ENCODE data around the gene KLRB1.

Gene KLRB1

DNA sequence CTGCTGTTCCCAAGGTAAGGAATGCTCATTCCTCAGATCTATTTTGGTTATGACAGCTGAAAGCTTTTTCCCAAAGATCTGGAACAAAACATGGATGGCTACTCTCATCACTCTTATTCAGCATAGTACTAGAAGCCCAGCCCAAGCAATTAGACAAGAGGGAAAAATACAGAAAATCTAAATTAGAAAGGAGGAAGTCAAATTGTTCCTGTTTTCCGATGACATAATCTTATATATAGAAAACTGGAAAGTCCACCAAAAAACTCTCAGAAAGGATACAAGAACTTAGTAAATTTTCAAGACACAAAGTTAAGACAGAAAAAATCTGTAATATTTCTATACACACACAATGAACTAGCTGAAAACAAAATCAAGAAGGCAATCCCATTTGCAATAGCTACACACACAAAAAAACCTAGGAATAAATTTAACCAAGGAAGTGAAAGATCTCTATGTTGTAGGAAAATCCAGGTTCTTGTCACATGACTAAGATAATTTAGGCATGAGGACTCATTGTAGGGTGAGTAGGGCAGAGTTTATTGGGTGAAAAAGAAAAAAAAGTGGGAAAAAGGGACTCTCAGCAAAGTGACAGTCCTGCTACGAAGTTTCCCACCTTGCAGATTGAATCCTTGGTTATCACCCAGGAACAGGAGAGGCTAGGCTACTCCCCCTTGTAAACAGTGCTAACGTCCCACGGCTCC, 28.6 kb upstream of the KLRB1 start:
- TF ChIP-seq BACH2 (CRISPR knock-in tag; IDR thresholded peaks at IDR 0.05; ENCODE audit: borderline replicate concordance) (no peak), ZFP30 (CRISPR knock-in tag; IDR thresholded peaks at IDR 0.05) (no peak), SNAI2 (CRISPR knock-in tag; IDR thresholded peaks at IDR 0.05) (no peak), PPARA (CRISPR knock-in tag; IDR thresholded peaks at IDR 0.05; ENCODE audit: borderline replicate concordance) (no peak), ZNF8 (CRISPR knock-in tag; IDR thresholded peaks at IDR 0.05) (no peak), TCF4 (CRISPR knock-in tag; IDR thresholded peaks at IDR 0.05; ENCODE audit: borderline replicate concordance) (no peak)
- TF ChIP-seq, protein P1, sequence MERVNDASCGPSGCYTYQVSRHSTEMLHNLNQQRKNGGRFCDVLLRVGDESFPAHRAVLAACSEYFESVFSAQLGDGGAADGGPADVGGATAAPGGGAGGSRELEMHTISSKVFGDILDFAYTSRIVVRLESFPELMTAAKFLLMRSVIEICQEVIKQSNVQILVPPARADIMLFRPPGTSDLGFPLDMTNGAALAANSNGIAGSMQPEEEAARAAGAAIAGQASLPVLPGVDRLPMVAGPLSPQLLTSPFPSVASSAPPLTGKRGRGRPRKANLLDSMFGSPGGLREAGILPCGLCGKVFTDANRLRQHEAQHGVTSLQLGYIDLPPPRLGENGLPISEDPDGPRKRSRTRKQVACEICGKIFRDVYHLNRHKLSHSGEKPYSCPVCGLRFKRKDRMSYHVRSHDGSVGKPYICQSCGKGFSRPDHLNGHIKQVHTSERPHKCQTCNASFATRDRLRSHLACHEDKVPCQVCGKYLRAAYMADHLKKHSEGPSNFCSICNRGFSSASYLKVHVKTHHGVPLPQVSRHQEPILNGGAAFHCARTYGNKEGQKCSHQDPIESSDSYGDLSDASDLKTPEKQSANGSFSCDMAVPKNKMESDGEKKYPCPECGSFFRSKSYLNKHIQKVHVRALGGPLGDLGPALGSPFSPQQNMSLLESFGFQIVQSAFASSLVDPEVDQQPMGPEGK (CRISPR knock-in tag; IDR thresholded peaks at IDR 0.05; ENCODE audit: borderline replicate concordance), result no peak
- no peak for ATAC-seq

DNA sequence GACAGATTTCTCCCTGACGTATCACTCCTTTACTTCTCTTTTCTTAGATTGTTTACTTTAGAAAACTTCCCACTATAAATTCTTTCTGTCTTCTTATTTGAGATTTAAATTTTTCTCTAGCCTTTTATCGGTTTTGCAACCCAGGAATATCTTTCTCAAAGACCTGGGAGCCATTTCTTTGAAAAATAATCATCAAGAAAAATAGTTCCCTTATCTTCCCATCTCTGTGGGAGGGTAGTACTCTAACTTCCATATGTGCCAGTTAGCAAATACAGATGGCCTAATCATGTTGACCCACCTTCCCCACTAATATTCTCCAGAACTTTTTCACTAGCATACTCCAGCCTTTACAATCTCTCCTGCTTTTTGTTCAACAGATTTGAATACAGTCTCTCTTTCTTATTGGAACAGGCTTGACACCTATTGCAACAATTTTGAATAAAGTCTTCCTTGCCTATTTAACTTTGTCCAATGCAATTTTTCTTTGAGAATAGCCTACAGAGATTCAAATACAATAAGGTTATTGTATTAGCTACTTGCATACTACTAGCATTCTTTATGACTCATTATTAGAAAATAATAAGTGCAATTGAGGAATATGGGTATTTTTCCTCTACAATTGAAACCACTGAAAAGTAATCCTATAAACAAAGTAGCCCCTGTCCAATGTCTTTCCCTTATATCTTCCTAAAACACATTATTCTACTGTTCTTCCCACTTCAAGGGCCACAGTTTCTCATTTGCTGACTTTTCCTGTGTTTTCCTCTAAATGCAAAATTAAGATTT, 27.4 kb upstream of the KLRB1 start:
- TF ChIP-seq POU6F1 (CRISPR knock-in tag; IDR thresholded peaks at IDR 0.05; ENCODE audit: borderline replicate concordance, low read depth), result no peak
- TF ChIP-seq BACH2 (CRISPR knock-in tag; IDR thresholded peaks at IDR 0.05; ENCODE audit: borderline replicate concordance), result no peak
- no peak for ATAC-seq

- ATAC-seq, result peak; percentile 82
- TF ChIP-seq ARNTL (CRISPR knock-in tag; IDR thresholded peaks at IDR 0.05; ENCODE audit: borderline replicate concordance, low read depth), result no peak
These were observed 26.6 kb upstream of the KLRB1 start for GRCh38 chr12:9634177-9634803.

DNA sequence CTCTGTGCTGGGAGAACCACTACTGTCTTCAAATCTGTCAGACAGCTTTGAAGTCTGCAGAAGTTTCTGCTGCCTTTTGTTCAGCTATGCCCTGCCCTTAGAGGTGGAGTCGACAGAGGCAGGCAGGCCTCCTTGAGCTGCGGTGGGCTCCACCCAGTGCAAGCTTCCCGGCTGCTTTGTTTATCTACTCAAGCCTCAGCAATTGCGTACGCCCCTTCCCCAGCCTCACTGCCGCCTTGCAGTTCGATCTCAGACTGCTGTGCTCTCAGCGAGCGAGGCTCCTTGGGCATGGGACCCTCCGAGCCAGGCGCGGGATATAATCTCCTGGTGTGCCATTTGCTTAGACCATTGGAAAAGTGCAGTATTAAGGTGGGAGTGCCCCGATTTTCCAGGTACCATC, 25.1 kb upstream of the KLRB1 start:
- ATAC-seq, result no peak
- no peak for TF ChIP-seq ZNF8 (CRISPR knock-in tag; IDR thresholded peaks at IDR 0.05)
- TF ChIP-seq TCF4 (CRISPR knock-in tag; IDR thresholded peaks at IDR 0.05; ENCODE audit: borderline replicate concordance), result no peak
- TF ChIP-seq, protein P2, sequence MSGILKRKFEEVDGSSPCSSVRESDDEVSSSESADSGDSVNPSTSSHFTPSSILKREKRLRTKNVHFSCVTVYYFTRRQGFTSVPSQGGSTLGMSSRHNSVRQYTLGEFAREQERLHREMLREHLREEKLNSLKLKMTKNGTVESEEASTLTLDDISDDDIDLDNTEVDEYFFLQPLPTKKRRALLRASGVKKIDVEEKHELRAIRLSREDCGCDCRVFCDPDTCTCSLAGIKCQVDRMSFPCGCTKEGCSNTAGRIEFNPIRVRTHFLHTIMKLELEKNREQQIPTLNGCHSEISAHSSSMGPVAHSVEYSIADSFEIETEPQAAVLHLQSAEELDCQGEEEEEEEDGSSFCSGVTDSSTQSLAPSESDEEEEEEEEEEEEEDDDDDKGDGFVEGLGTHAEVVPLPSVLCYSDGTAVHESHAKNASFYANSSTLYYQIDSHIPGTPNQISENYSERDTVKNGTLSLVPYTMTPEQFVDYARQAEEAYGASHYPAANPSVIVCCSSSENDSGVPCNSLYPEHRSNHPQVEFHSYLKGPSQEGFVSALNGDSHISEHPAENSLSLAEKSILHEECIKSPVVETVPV (CRISPR knock-in tag; IDR thresholded peaks at IDR 0.05), result no peak
- TF ChIP-seq ARNTL (CRISPR knock-in tag; IDR thresholded peaks at IDR 0.05; ENCODE audit: borderline replicate concordance, low read depth), result no peak
- no peak for TF ChIP-seq GLIS3 (CRISPR knock-in tag; IDR thresholded peaks at IDR 0.05)
- no peak for TF ChIP-seq ZFP3 (CRISPR knock-in tag; IDR thresholded peaks at IDR 0.05)
- no peak for TF ChIP-seq TSHZ2 (CRISPR knock-in tag; IDR thresholded peaks at IDR 0.05)

- no peak for ATAC-seq
- no peak for TF ChIP-seq BACH2 (CRISPR knock-in tag; IDR thresholded peaks at IDR 0.05; ENCODE audit: borderline replicate concordance)
- no peak for TF ChIP-seq GLIS3 (CRISPR knock-in tag; IDR thresholded peaks at IDR 0.05)
- TF ChIP-seq ZNF70 (CRISPR knock-in tag; IDR thresholded peaks at IDR 0.05), result no peak
- no peak for TF ChIP-seq OSR1 (CRISPR knock-in tag; IDR thresholded peaks at IDR 0.05)
- no peak for TF ChIP-seq PPARA (CRISPR knock-in tag; IDR thresholded peaks at IDR 0.05; ENCODE audit: borderline replicate concordance)
- TF ChIP-seq TSHZ2 (CRISPR knock-in tag; IDR thresholded peaks at IDR 0.05), result no peak
- no peak for TF ChIP-seq SNAI2 (CRISPR knock-in tag; IDR thresholded peaks at IDR 0.05)
- TF ChIP-seq ZNF8 (CRISPR knock-in tag; IDR thresholded peaks at IDR 0.05), result no peak
- TF ChIP-seq ARNTL (CRISPR knock-in tag; IDR thresholded peaks at IDR 0.05; ENCODE audit: borderline replicate concordance, low read depth), result no peak
- TF ChIP-seq POU6F1 (CRISPR knock-in tag; IDR thresholded peaks at IDR 0.05; ENCODE audit: borderline replicate concordance, low read depth), result no peak
- TF ChIP-seq ESRRG (CRISPR knock-in tag; IDR thresholded peaks at IDR 0.05), result no peak
- no peak for TF ChIP-seq RARB (CRISPR knock-in tag; IDR thresholded peaks at IDR 0.05)
These were observed 19.1 kb upstream of the KLRB1 start for GRCh38 chr12:9626821-9627220.
